Heart left ventricle (tissue), 13 donors: Measurements from ENCODE around the gene SOHLH2.

Experiments
- POLR2A ChIP-seq, 2 donors: fragments of 450-650 bp; IDR thresholded peaks; one replicate each; pipeline ENCODE4 v1.6.1; 2017; ENCODE audit warnings: antibody characterized with exemption in 2 of 2, mild to moderate bottlenecking in 2 of 2, moderate library complexity in 2 of 2
- TF ChIP-seq, protein P1 (sequence below), 12 donors: fragments of 200-600 bp; sonication (generic) in 4 of 12; IDR thresholded peaks; one replicate each; pipeline versions ENCODE4 v1.5.0 to v1.8.0; 2018 to 2022; ENCODE audit warnings: antibody characterized with exemption in 12 of 12, mild to moderate bottlenecking in 5 of 12
- donor health status: ischemic (EF 13 %, LVEDD 7.1; RV severe dilation, severe dysfunction).
- donor health status: DM: no; HTN: yes; CAD: no.
- donor health status: DM: no; HTN: no; CAD: no.
- donor health status: ischemic (EF 25% LVEDD 6.9; RV normal size, moderate dysfunction).
- donor health status: ischemic (EF 25% LVEDD 5.7; RV mildly dilated, moderate dysfunction).
- donor health status: ischemic (EF 35%, LVEDD 5.7; RV mildly dilated, moderate dysfunction).
- donor health status: nonischemic (EF 11% LVEDD 7.7; RV severe dilation, severe dysfunction).
- donor health status: DM: yes; HTN: yes; CAD: no.
- donor health status: PGD.
- donor health status: ischemic (EF 29% LVEDD 5.4; RV normal size, mild dysfunction).
- donor health status: nonischemic (EF 23%, LVEDD 6.1; RV moderate dilation, normal function).

DNA sequence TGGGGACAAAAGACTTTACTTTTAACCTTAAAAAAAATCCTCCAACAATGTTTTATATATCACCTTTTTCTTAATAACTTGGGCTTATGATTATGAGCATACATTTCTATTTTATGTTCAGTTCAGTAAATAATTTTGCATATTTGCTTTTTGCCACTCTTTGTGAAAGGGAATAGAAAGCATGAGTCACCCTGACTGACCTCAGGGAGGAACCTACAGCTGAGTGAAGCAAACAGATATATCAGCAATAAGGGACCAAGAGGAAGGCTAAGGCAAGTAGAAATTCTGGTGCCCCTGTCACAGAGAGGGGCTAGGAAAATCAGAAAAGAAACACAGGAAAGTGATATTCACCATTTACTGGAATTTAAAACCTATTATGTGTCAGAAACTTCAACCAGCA lies 37.2 kb upstream of the SOHLH2 start:
- TF ChIP-seq, protein P1, sequence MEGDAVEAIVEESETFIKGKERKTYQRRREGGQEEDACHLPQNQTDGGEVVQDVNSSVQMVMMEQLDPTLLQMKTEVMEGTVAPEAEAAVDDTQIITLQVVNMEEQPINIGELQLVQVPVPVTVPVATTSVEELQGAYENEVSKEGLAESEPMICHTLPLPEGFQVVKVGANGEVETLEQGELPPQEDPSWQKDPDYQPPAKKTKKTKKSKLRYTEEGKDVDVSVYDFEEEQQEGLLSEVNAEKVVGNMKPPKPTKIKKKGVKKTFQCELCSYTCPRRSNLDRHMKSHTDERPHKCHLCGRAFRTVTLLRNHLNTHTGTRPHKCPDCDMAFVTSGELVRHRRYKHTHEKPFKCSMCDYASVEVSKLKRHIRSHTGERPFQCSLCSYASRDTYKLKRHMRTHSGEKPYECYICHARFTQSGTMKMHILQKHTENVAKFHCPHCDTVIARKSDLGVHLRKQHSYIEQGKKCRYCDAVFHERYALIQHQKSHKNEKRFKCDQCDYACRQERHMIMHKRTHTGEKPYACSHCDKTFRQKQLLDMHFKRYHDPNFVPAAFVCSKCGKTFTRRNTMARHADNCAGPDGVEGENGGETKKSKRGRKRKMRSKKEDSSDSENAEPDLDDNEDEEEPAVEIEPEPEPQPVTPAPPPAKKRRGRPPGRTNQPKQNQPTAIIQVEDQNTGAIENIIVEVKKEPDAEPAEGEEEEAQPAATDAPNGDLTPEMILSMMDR (IDR thresholded peaks at IDR 0.05), result no peak
- TF ChIP-seq POLR2A (IDR thresholded peaks at IDR 0.05), result no peak
